HG02759 (cell line): Measurements from ENCODE around the gene RAB37.

ENCODE experiments used
- ATAC-seq: cut with Tn5 transposase; IDR thresholded peaks from one replicate; pipeline ENCODE4 v1.9.1; 2021; ENCODE audit warnings: mild to moderate bottlenecking, moderate library complexity; ENCODE audit not compliant: unreplicated experiment

Gene RAB37

GRCh38 chr17:74760404-74761105 is 23.5 kb downstream of the RAB37 start:
- ATAC-seq: no peak

DNA sequence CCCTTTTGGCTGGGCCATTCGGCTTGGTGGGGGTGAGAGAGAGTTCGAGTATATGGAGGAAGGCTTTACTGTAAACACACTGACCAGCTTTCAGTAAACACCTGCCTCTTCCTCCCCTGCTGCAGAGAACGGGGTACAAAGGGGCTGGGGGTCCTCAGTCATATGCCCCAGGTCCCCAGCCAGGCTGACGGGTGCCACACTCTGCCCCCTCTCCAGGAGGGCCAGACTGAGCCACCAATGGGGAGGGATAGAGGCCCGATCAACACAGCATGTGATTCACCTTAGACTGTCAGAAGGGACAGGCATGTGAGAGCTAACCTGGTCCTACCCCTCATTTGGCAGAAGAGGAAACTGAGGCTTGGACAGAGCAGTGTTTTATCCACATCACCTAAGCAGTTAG is 24.4 kb downstream of the RAB37 start:
- no peak for ATAC-seq

DNA sequence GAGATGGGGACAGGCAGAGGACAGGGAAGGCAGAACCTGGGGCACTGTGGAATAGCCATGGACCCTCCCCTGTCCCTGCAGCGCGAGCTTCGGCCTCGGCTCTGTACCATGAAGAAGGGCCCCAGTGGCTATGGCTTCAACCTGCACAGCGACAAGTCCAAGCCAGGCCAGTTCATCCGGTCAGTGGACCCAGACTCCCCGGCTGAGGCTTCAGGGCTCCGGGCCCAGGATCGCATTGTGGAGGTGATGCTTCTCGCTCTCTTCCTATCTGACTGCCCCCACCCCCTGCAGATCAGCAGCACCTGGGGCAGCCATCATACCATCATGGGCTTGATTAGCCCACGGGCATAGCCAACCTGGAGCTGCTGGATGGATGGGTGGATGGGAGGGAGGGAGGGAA is 24.9 kb downstream of the RAB37 start:
- no peak for ATAC-seq

DNA sequence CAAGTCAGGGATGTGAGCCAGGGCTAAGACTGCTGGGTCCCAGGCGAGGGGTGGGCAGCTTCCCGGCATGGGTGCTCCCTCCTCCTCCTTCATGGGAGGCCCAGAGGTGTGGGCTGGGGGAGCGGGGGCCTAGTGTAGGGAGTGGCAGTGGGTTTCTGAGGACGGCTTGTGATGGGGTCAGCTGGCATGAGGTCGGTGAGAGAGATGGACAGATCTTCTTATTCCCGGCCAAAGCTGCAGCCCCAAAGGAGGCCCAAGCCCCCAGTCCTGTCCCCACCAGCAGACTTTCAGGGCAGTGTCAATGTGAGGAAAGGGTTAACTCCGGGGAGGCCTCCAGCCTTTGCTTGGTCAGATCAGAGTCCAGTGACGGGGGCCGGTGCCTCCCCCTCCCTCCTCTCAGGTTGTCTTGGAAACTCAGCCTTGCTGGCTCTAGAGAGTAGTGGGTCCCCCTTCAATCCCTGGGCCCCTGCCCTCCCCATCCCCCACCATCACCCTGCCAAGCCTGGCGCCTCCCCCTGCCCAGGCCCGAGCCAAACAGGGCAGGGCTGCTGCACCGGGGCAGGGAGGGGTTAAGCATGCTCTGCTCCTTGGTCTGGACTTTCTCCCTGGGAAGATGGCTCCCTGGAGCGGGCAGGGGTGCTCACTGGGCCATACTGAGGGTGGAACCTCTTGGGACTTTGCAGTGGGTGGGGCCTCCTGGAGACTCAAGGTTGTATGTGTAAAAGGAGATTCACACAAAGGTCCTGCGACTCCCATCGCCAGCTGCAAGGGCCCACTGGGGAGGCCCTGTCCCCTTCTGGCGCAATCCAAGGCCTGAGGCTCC is 26.7 kb downstream of the RAB37 start:
- ATAC-seq: no peak

DNA sequence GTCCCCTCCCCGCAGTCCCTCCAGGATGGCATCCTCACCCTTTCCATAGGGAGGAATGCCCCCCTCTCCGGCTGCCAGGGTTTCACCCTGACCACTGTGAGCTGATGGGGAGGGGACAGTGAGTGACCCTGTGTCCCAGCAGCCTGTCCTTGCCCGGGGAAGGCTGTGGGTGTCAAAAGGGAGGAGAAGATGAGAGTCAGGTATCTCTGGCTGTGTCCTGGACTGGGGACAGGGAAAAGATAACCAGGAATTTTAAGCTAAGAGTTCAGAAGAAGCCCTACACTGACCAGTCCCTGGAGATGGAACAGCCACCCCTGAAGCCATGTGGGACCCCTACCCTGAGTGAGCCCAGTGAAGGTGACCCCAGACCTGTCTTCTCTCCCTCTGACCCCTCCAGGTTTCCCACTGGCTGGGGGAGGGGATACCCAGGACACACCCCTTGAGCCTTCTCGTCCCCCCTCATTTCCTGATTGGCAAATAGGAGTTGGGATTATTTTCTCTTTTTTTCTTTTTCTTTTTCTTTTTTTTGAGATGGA is 27.8 kb downstream of the RAB37 start:
- no peak for ATAC-seq

- no peak for ATAC-seq
These were observed 29.4 kb downstream of the RAB37 start for GRCh38 chr17:74766413-74766812.

DNA sequence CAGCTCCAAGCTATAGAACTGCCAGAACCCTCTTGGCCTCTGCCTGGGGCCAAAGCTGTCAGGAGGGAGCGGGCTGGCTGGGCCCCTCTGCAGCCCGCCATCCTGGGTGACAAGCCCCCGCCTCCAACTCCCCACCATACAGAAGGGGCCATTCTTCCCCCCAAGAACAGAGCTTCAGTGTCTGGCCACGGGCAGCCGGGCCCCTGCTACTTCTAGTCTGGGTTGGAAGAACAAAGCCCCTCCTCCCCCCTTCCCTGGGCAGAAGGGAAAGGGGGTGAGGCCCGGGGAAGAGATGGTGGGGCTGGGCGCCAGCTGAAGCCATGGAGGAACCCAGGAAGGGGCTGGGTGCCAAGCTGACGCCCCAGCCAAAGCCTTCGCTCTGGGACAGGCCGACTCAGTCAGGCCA is 30.1 kb downstream of the RAB37 start:
- no peak for ATAC-seq

DNA sequence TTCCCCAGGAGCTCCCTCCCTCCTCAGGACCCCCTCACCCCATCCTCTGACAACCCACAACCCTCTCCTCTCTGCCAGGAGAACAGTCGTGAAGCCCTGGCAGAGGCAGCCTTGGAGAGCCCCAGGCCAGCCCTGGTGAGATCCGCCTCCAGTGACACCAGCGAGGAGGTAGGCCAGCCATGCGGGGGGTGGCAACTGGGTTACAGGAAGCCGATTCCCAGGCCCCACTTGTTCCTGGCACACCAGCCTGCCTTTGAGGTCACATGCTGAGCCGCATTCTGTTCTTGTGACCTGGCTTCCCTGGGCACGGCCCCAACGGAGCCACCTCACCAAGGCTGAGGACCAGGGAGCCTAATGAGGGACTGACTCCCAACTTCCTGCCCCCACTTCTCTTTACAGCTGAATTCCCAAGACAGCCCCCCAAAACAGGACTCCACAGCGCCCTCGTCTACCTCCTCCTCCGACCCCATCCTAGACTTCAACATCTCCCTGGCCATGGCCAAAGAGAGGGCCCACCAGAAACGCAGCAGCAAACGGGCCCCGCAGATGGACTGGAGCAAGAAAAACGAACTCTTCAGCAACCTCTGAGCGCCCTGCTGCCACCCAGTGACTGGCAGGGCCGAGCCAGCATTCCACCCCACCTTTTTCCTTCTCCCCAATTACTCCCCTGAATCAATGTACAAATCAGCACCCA is 31.2 kb downstream of the RAB37 start:
- ATAC-seq: no peak

GRCh38 chr17:74768763-74769114 is 31.7 kb downstream of the RAB37 start:
- ATAC-seq: no peak

GRCh38 chr17:74769266-74769855 is 32.3 kb downstream of the RAB37 start:
- ATAC-seq: no peak

GRCh38 chr17:74769856-74770497 is 32.9 kb downstream of the RAB37 start:
- ATAC-seq: no peak

- no peak for ATAC-seq
These were observed 33.7 kb downstream of the RAB37 start for GRCh38 chr17:74770498-74771318.

DNA sequence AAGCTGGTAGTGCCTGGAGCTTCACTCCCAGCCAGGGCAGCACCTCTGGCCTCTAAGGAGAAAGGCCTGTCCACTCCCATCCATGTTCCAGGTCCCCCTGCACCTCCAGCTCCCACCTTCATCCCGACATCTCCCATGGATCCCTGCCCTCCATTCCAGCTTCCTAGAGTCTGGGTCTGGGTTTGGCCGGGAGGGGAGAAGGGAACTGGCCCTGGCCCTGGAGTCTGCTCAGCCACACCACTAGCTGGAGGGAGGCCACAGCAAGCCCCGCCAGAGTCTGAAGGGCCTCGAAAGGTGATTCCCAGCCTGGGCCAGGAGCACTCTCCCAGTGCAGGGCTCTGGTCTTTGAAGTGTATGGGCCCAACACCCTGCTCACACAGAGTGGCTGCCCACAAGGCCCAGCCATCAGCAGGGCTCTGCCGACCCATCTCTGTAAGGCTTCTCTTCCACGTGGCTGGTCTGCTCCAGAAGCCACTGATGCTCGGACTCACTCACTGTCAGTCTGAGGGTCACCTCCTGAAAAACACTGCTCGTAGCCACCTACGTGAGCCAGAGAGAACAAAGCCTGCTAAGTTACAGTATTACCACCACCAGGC is 34.4 kb downstream of the RAB37 start:
- no peak for ATAC-seq

- ATAC-seq: no peak
These were observed 35.0 kb downstream of the RAB37 start for GRCh38 chr17:74772053-74772452.

- no peak for ATAC-seq
These were observed 36.4 kb downstream of the RAB37 start for GRCh38 chr17:74773414-74773813.

DNA sequence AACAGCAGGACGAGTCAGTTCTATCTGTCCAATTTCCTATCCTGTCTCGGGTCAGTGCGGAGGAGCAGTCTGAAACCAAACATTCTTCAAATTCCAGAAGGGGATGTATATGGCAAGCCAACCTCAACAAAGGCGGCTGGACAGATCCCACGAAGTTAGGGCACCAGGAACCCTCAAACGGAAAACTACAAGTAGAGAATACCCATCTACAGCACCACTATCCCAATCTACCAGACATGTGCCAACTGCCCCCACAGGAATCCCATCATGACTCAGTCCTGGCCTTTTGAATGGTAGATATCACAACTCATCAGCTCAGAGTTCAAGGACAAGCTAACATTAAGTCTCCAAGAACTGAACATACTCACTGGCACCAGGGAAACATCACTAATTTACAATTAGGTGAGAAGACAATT is 36.8 kb downstream of the RAB37 start:
- ATAC-seq: no peak

- ATAC-seq: no peak
These were observed 38.5 kb downstream of the RAB37 start for GRCh38 chr17:74775409-74776043.

DNA sequence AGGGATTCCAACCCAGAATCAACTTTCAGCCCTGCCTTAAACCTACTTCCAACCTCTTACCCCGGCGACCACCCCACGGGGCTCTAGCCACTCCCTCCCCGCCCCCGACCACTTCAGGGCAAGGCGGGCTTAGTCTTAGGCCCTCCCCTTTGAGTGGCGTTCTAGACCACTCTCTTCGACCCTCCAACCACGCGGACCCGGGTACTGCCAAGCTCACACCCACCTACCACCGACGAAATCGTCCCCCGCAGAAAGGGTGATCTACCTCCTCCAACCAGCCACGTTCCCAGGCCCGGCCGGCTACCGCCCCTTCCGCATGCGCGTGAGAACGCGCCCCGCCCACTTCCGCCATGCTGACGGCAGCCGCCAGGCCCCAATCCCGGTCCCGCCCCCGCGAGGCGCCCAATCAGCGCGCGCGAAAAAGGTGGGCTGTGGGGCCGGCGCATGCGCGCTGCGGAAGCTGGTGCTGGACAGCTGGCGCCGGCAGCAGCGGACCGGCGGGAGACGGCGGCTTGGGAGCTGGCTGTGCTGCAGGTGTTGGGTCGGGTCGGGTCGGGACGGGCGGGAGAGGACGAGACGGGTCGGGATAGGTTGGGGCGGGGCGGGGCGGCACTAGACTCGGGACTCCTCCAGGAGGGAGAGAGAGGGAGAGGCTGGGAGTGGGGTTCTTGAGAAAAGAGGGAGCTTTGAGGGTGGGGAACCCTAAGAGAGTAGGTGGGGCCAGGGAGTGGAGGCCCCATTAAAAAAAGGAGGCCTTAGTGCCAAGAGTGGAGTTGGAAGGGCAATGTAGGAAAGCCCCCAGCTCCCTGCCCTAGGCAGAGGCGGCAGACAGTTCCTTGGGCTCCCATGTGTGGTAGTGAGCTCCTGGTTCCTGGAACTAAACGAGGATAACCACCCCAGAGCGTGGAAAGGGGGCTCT is 39.2 kb downstream of the RAB37 start, which contains the start of gene NAT9:
Gene NAT9, minus strand, starts transcription at position 302 of the 919 bp plus-strand sequence. CDS start 647 bp downstream, outside the sequence.
- ATAC-seq: peak; percentile 80
